Endodermal cell (in vitro differentiated cells): ENCODE data around the gene TCF12. TPM values are rescaled to one million over a fixed set of nuclear protein-coding genes. Genes with fewer than 3 reads are reported as not detected.

ENCODE experiments used
- DNase-seq: peaks from one replicate; pipeline ENCODE4 v3.0.0-alpha.2; 2017
- H3K27ac ChIP-seq: 2 replicates; pipeline ENCODE4 v1.5.1; 2013; ENCODE audit warnings: mild to moderate bottlenecking, low read depth, low read length, moderate library complexity
- H3K27me3 ChIP-seq: 2 replicates; pipeline ENCODE4 v1.6.1; 2013; ENCODE audit warnings: mild to moderate bottlenecking, low read length, moderate library complexity; ENCODE audit not compliant: insufficient read depth, control insufficient read depth, poor library complexity, severe bottlenecking
- H3K36me3 ChIP-seq: 2 replicates; pipeline ENCODE4 v1.7.0; 2013; ENCODE audit warnings: mild to moderate bottlenecking, low read length, moderate library complexity; ENCODE audit not compliant: control insufficient read depth, insufficient read depth
- H3K4me1 ChIP-seq: one replicate; pipeline ENCODE4 v1.7.0; 2013; ENCODE audit warnings: low read length; ENCODE audit not compliant: control insufficient read depth, insufficient read depth
- H3K4me3 ChIP-seq: 2 replicates; pipeline ENCODE4 v1.5.1; 2013; ENCODE audit warnings: mild to moderate bottlenecking, low read length, moderate library complexity
- H3K9ac ChIP-seq: 2 replicates; pipeline ENCODE4 v1.6.1; 2013; ENCODE audit warnings: mild to moderate bottlenecking, low read length, moderate library complexity; ENCODE audit not compliant: poor library complexity, severe bottlenecking; ENCODE audit errors: extremely low read depth
- H3K9me3 ChIP-seq: 2 replicates; pipeline ENCODE4 v1.6.1; 2013; ENCODE audit warnings: mild to moderate bottlenecking, low read length, moderate library complexity; ENCODE audit not compliant: control insufficient read depth
- H3K27ac Mint-ChIP-seq: 2 replicates; pipeline ENCODE4 v1.8.0; 2020; ENCODE audit warnings: mixed read lengths
- H3K27me3 Mint-ChIP-seq: 2 replicates; pipeline ENCODE4 v1.8.0; 2021; ENCODE audit warnings: mild to moderate bottlenecking, mixed read lengths; ENCODE audit not compliant: insufficient read depth
- H3K36me3 Mint-ChIP-seq: 2 replicates; pipeline ENCODE4 v1.8.0; 2020; ENCODE audit warnings: low read depth, mixed read lengths
- H3K4me1 Mint-ChIP-seq: 2 replicates; pipeline ENCODE4 v1.8.0; 2020; ENCODE audit warnings: mixed read lengths
- H3K4me3 Mint-ChIP-seq: 2 replicates; pipeline ENCODE4 v1.8.0; 2020; ENCODE audit warnings: mild to moderate bottlenecking, moderate library complexity, mixed read lengths
- H3K9me3 Mint-ChIP-seq: 2 replicates; pipeline ENCODE4 v1.8.0; 2020; ENCODE audit warnings: mild to moderate bottlenecking, mixed read lengths
- WGBS, 2 experiments: methylation state at CpG; one replicate each; pipeline versions ENCODE4 v1.1.5 to v1.1.7; 2013; ENCODE audit warnings: missing lambda C conversion rate in 2 of 2, mixed read lengths in 1 of 2; ENCODE audit not compliant: insufficient coverage in 1 of 2, insufficient read length in 1 of 2; 5-methylcytosine and 5-hydroxymethylcytosine counted together
- total RNA-seq, 2 donors: library from RNA; stranded (reverse); fragmentation: NEBNext Ultra II Directional in 1 of 2; extraction: Animal tissue kit (Norgen Biotek cat#: 25700) in 1 of 2; gene quantifications; 2 replicates in 1 of 2; 3 replicates in 1 of 2; pipeline ENCODE4 v1.2.1, GENCODE V29; 2021
- TF ChIP-seq, protein P1 (sequence below): fragments of 200-600 bp; sonication (generic); conservative IDR thresholded peaks from 2 replicates; pipeline ENCODE4 v1.5.0; 2021; ENCODE audit warnings: antibody characterized with exemption, mild to moderate bottlenecking

The TCF12 gene
- total RNA-seq, 2 donors from 2014 or later: 103 to 121 TPM

DNA sequence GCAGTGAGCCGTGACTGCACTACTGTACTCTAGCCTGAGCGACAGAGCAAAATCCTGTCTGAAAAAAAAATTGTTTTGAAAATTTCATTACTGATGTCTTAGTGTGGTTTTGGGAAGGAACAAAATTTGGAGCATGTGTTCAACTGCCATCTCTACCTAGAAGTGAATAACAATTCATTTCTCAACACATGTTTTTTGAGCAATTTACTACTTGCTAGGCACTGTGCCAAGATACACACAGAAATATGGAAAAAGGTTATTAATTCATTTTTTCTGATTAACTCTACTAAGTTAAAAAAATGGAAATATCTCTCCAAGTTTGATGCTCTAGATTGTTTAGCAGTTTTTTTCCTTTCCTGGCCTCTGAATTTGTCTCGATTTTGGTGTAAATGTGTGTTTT, 5.2 kb upstream of the TCF12 start:
- Histone ChIP-seq H3K27me3 (no peaks in the 10 kb centered on the region), H3K4me3 (no peak overlapping the region), H3K27ac (no peak overlapping the region), H3K9ac (no peak overlapping the region), H3K4me1 (no peaks in the 10 kb centered on the region), H3K9me3 (peaks cover 9% of the 10 kb centered on the region), H3K36me3 (no peaks in the 10 kb centered on the region)
- no peak overlapping the region for H3K4me3 Mint-ChIP-seq
- H3K27ac Mint-ChIP-seq: no peak overlapping the region
- H3K4me1 Mint-ChIP-seq: peaks cover 3% of the 10 kb centered on the region
- peaks cover 19% of the 10 kb centered on the region for H3K36me3 Mint-ChIP-seq
- DNase-seq: no peak
- TF ChIP-seq, protein P1, sequence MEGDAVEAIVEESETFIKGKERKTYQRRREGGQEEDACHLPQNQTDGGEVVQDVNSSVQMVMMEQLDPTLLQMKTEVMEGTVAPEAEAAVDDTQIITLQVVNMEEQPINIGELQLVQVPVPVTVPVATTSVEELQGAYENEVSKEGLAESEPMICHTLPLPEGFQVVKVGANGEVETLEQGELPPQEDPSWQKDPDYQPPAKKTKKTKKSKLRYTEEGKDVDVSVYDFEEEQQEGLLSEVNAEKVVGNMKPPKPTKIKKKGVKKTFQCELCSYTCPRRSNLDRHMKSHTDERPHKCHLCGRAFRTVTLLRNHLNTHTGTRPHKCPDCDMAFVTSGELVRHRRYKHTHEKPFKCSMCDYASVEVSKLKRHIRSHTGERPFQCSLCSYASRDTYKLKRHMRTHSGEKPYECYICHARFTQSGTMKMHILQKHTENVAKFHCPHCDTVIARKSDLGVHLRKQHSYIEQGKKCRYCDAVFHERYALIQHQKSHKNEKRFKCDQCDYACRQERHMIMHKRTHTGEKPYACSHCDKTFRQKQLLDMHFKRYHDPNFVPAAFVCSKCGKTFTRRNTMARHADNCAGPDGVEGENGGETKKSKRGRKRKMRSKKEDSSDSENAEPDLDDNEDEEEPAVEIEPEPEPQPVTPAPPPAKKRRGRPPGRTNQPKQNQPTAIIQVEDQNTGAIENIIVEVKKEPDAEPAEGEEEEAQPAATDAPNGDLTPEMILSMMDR: no peak
- H3K27me3 Mint-ChIP-seq: peaks cover 5% of the 10 kb centered on the region
- WGBS, 2 experiments: 82 to 93% methylated on average over 2 to 3 of the region's 3 CpGs
- H3K9me3 Mint-ChIP-seq: peaks cover 6% of the 10 kb centered on the region

DNA sequence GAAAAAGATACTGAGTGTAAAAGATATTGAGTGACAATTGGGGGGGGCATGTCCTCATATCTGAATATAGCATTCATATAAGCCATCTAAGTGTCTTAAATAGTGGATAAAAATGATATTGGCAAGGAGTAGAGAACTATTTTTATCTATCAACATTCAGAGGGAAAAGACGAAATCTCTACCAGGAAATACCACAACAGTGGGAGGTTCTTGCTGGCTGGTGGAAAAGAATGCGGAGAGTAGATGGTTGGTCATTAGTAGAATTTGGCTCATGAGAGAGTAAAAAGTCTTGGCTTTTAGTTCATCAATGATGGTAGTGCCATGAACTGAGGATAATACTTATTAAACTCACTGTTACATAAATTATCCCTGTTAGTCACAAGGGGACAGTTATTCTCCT, 4.8 kb upstream of the TCF12 start:
- Histone ChIP-seq H3K27ac (no peak overlapping the region), H3K4me3 (no peak overlapping the region), H3K9me3 (peaks cover 9% of the 10 kb centered on the region), H3K9ac (no peak overlapping the region), H3K36me3 (no peaks in the 10 kb centered on the region), H3K4me1 (no peaks in the 10 kb centered on the region), H3K27me3 (no peaks in the 10 kb centered on the region)
- Mint-ChIP-seq H3K4me3 (no peak overlapping the region), H3K27me3 (peaks cover 5% of the 10 kb centered on the region), H3K27ac (no peak overlapping the region), H3K36me3 (peaks cover 19% of the 10 kb centered on the region), H3K9me3 (peaks cover 6% of the 10 kb centered on the region), H3K4me1 (peaks cover 3% of the 10 kb centered on the region)
- no peak for DNase-seq
- WGBS, 2 experiments: 95% methylated on average over 2 of the region's 2 CpGs; no CpG with 5 or more reads in 1 of the 2 experiments
- TF ChIP-seq, protein P1: no peak

- Histone ChIP-seq H3K27ac (no peak overlapping the region), H3K9ac (no peak overlapping the region), H3K27me3 (no peaks in the 10 kb centered on the region), H3K4me3 (no peak overlapping the region), H3K4me1 (no peaks in the 10 kb centered on the region), H3K9me3 (peaks cover 9% of the 10 kb centered on the region), H3K36me3 (peaks cover 4% of the 10 kb centered on the region)
- Mint-ChIP-seq H3K27ac (no peak overlapping the region), H3K9me3 (peaks cover 6% of the 10 kb centered on the region), H3K4me3 (no peak overlapping the region), H3K36me3 (peaks cover 17% of the 10 kb centered on the region), H3K4me1 (peaks cover 14% of the 10 kb centered on the region), H3K27me3 (peaks cover 5% of the 10 kb centered on the region)
- TF ChIP-seq, protein P1: no peak
- 91% methylated on average over 4 of the region's 4 CpGs; no CpG with 5 or more reads in 1 of the 2 experiments for WGBS, 2 experiments
- no peak for DNase-seq
Observed at GRCh38 chr15:56915888-56916287, 2.6 kb upstream of the TCF12 start.
